PC-9 (cell line): ENCODE data around the gene TSPAN17.

Source experiments
- CTCF ChIP-seq: fragments of 200-600 bp; sonication (generic); conservative IDR thresholded peaks from 2 replicates; pipeline ENCODE4 v1.6.1; 2017; ENCODE audit warnings: mixed run types, antibody characterized with exemption, mild to moderate bottlenecking, moderate library complexity
- EZH2 ChIP-seq: fragments of 200-600 bp; sonication (generic); IDR thresholded peaks from 2 replicates; pipeline ENCODE4 v1.8.0; 2017; ENCODE audit warnings: antibody characterized with exemption, low read depth

DNA sequence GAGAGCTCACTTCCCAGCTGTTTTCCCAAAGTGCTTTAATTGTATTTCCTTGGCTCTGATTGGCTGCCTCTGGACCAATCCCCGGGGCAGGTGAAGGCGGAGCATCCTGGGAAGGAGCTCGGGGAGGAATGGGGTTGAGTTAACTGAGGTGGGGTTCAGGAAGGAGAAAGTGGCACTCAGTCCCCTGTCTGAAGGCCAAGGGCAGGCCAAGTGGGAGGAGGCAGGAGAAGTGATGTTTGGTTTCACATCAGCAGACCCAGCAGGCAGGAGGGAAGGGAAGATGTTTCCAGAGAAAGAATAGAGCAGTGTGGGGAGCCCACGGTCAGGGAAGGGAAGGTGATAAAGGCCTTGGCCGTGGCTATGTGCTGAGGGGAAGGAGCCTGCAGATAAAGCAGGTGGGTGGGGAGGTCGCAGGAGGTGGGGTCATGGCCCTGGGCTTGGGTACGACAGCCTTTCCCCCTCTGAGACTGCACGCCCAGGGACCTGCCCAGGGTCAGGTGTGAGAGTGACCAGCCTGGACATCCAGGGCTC, 3.1 kb downstream of the TSPAN17 start:
- TF ChIP-seq CTCF (no peak), EZH2 (no peak)
